ENCODE measurements around the gene PRSS53. TPM values are rescaled to one million over a fixed set of nuclear protein-coding genes. Genes with fewer than 3 reads are reported as not detected.

PRSS53 gene
- polyA plus RNA-seq, 2 donors = 1.00 to 2.9 TPM

DNA sequence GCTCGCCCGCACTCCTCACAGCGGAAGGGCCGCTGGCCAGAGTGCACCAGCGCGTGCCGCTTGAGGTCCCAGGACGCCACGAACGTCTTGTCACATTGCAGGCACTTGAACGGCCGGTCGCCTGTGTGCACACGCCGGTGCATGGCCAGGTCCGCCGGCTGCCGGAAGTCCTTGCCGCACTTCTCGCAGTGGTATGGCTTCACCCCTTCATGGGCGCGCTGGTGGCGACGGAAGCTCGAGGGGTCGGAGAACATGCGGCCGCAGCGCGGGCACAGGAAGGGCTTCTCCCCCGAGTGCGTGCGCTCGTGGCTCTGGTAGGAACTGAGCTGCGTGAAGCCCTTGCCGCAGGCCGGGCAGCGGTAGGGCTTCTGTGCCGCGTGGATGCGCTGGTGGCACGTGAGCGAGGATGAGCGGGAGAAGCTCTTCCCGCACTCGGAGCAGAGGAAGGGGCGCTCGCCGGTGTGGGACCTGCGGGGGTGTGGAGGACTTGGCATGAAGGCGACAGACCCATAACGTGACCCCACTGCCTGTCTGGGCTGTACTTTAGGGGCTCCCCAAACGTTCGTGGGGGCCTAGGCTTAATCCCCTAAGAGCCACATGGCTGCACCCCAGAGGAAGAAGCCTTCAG is 26.8 kb downstream of the PRSS53 start:
- Histone ChIP-seq H3K27ac (ENCODE audit: low read depth in 2 of 2, low read length in 1 of 2) (no peak overlapping the region), H3K4me3 (ENCODE audit: low read depth in 1 of 2, low read length in 2 of 2) (no peak overlapping the region), H3K27me3 (ENCODE audit: control insufficient read depth in 1 of 2, insufficient read depth in 2 of 2, low read length in 2 of 2) (no peaks in the 10 kb centered on the region), H3K36me3 (ENCODE audit: control insufficient read depth in 2 of 2, insufficient read depth in 2 of 2, low read length in 1 of 2) (peaks cover 0 to 26% of the 10 kb centered on the region in 2 donors), H3K9me3 (ENCODE audit: control insufficient read depth in 2 of 2, insufficient read depth in 1 of 2, low read depth in 1 of 2, low read length in 1 of 2) (peaks cover 0 to 2% of the 10 kb centered on the region in 2 donors), H3K4me1 (ENCODE audit: control insufficient read depth in 2 of 2, insufficient read depth in 2 of 2, low read length in 1 of 2) (peaks cover 0 to 5% of the 10 kb centered on the region in 2 donors)
- WGBS, 2 donors = 96 to 97% methylated on average over 52 to 54 of the region's 54 CpGs

DNA sequence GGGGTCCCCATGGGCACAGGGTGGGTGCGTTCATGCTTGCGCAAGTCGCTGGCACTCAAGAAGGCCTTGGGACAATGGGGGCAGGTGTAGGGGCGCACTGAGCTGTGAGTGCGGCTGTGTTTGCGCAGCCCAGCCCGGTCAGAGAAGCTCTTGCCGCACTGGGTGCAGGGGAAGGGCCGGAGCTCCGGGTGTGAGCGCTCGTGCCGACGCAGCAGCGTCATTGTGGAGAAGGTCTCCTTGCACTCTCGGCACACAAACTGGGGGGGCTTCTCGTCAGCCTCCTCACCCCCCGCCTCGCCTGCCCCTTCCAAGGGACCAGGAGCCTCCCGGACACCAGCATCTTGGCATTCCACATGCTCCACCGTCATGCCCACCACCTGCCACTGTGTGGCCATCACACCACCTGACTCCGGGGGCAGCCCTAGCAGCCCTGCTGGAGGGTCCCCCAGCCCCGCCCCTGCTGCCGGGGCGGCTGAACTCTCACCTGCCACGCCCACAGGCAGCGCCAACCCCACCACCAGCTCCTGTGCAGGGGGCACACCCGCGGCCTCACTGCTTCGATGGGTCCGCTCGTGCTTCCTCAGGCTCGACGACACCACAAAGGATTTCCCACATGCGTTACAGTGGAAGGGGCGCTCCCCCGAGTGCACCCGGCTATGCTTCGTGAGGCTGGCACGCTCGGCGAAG is 27.5 kb downstream of the PRSS53 start:
- H3K36me3 ChIP-seq (ENCODE audit: control insufficient read depth in 2 of 2, insufficient read depth in 2 of 2, low read length in 1 of 2) = peaks cover 0 to 26% of the 10 kb centered on the region in 2 donors
- 95 to 96% methylated on average over 41 to 42 of the region's 42 CpGs for WGBS, 2 donors
- no peak overlapping the region for H3K4me3 ChIP-seq (ENCODE audit: low read depth in 1 of 2, low read length in 2 of 2)
- H3K27me3 ChIP-seq (ENCODE audit: control insufficient read depth in 1 of 2, insufficient read depth in 2 of 2, low read length in 2 of 2) = no peaks in the 10 kb centered on the region
- H3K9me3 ChIP-seq (ENCODE audit: control insufficient read depth in 2 of 2, insufficient read depth in 1 of 2, low read depth in 1 of 2, low read length in 1 of 2) = peaks cover 0 to 2% of the 10 kb centered on the region in 2 donors
- H3K27ac ChIP-seq (ENCODE audit: low read depth in 2 of 2, low read length in 1 of 2) = no peak overlapping the region
- H3K4me1 ChIP-seq (ENCODE audit: control insufficient read depth in 2 of 2, insufficient read depth in 2 of 2, low read length in 1 of 2) = peaks cover 0 to 5% of the 10 kb centered on the region in 2 donors

DNA sequence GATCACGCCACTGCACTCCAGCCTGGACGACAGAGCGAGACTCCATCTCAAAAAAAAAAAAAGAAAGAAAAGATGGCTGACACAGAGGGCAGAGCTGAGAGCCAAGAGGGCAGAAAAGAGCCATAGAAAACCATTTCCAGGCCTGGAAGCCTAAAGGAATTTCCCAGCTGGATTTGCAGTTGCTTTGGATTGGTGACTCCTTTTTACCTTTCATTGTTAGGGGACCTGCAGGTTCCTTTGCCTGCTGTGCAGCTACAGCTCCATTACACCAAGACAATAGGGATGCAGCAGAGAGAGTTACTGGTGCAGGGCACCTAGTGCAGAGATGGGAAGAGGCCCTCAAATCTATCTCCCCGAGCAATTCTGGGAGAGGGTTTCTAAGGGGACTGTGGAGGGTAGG is 33.1 kb downstream of the PRSS53 start:
- H3K4me3 ChIP-seq (ENCODE audit: low read depth in 1 of 2, low read length in 2 of 2) = no peak overlapping the region
- H3K27ac ChIP-seq (ENCODE audit: low read depth in 2 of 2, low read length in 1 of 2) = no peak overlapping the region
- no peaks in the 10 kb centered on the region for H3K27me3 ChIP-seq (ENCODE audit: control insufficient read depth in 1 of 2, insufficient read depth in 2 of 2, low read length in 2 of 2)
- H3K36me3 ChIP-seq (ENCODE audit: control insufficient read depth in 2 of 2, insufficient read depth in 2 of 2, low read length in 1 of 2) = peaks cover 0 to 2% of the 10 kb centered on the region in 2 donors
- H3K4me1 ChIP-seq (ENCODE audit: control insufficient read depth in 2 of 2, insufficient read depth in 2 of 2, low read length in 1 of 2) = no peaks in the 10 kb centered on the region
- no peaks in the 10 kb centered on the region for H3K9me3 ChIP-seq (ENCODE audit: control insufficient read depth in 2 of 2, insufficient read depth in 1 of 2, low read depth in 1 of 2, low read length in 1 of 2)
- 87 to 89% methylated on average over 4 of the region's 4 CpGs for WGBS, 2 donors

DNA sequence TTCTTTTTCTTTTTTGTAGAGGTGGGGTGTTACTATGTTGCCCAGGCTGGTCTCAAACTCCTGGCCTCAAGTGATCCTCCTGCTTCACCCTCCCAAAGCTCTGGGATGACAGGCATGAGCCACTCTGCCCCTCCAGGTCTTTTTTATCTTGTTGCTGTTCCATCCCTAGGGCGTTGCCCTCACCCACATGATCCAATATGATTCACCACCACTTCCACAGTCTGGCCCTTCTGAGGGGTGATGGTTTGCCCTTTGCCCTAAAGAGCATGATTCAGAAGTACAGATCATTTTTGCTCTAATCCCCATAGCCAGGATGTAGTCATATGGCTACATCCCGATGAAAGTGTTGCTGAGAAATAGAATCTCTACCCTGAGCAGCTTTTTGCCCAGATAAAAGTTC is 36.6 kb downstream of the PRSS53 start:
- Histone ChIP-seq H3K4me1 (ENCODE audit: control insufficient read depth in 2 of 2, insufficient read depth in 2 of 2, low read length in 1 of 2) (no peaks in the 10 kb centered on the region), H3K36me3 (ENCODE audit: control insufficient read depth in 2 of 2, insufficient read depth in 2 of 2, low read length in 1 of 2) (no peaks in the 10 kb centered on the region), H3K27ac (ENCODE audit: low read depth in 2 of 2, low read length in 1 of 2) (no peak overlapping the region), H3K27me3 (ENCODE audit: control insufficient read depth in 1 of 2, insufficient read depth in 2 of 2, low read length in 2 of 2) (no peaks in the 10 kb centered on the region), H3K4me3 (ENCODE audit: low read depth in 1 of 2, low read length in 2 of 2) (no peak overlapping the region), H3K9me3 (ENCODE audit: control insufficient read depth in 2 of 2, insufficient read depth in 1 of 2, low read depth in 1 of 2, low read length in 1 of 2) (no peaks in the 10 kb centered on the region)
- whole genome bisulfite sequencing, 2 donors = 31 to 51% methylated on average over 2 of the region's 2 CpGs

DNA sequence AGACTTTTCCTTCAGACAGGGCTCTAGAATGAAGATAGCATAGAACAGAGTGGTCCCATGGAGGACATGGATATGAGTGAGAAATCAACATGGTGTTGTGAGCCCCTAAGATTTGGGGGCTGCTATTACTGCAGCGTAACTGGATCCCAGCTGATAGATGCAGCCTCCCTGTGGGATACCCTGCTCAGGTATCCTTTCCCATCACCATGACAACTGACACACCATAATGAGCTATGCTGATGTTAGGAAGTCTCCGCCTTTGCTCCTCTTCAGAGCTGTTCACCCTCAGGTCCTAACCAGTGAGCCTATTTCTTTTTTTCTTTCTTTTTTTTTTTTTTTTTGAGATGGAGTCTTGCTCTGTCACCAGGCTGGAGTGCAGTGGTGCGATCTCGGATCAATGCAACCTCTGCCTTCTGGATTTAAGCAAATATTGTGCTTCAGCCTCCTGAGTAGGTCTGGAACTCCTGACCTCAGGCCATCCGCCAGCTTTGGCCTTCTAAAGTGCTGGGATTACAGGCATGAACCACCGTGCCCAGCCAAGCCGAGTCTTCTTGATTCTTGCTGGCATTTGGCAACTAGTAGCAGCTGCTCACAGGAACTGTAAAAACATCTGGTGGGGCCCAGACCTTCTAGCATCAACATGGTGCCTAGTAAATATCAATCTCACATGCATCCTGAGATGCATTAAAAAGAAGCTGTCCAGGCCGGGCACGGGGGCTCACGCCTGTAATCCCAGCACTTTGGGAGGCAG is 38.3 kb downstream of the PRSS53 start:
- 72 to 73% methylated on average over 10 of the region's 10 CpGs for WGBS, 2 donors
- Histone ChIP-seq H3K27me3 (ENCODE audit: control insufficient read depth in 1 of 2, insufficient read depth in 2 of 2, low read length in 2 of 2) (no peaks in the 10 kb centered on the region), H3K36me3 (ENCODE audit: control insufficient read depth in 2 of 2, insufficient read depth in 2 of 2, low read length in 1 of 2) (no peaks in the 10 kb centered on the region), H3K9me3 (ENCODE audit: control insufficient read depth in 2 of 2, insufficient read depth in 1 of 2, low read depth in 1 of 2, low read length in 1 of 2) (no peaks in the 10 kb centered on the region), H3K4me1 (ENCODE audit: control insufficient read depth in 2 of 2, insufficient read depth in 2 of 2, low read length in 1 of 2) (no peaks in the 10 kb centered on the region), H3K4me3 (ENCODE audit: low read depth in 1 of 2, low read length in 2 of 2) (no peak overlapping the region), H3K27ac (ENCODE audit: low read depth in 2 of 2, low read length in 1 of 2) (no peak overlapping the region)

DNA sequence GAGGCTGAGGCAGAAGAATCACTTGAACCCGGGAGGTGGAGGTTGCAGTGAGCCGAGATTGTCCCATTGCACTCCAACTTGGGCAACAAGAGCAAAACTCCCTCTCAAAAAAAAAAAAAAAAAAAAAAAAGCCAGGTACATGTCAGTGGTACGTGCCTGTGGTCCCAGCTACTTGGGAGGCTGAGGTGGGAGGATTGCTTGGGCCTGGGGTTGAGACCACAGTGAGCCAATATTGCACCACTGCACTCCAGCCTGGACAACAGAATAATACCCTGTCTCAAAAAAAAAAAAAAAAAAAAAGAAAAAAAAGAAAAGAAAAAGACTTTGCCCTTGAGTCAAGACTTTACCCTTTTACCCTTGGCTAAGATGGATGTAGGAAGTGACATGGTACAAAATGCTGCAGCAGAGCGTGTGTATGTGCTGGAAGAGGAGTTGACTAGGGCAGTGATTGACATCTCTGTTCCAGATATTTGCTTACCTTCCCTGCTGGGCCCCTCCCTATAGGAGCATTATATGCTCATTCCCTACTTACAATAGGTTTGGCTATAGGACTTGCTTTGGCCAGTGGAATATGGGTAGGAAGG is 44.8 kb downstream of the PRSS53 start:
- no peaks in the 10 kb centered on the region for H3K27me3 ChIP-seq (ENCODE audit: control insufficient read depth in 1 of 2, insufficient read depth in 2 of 2, low read length in 2 of 2)
- H3K4me3 ChIP-seq (ENCODE audit: low read depth in 1 of 2, low read length in 2 of 2) = no peak overlapping the region
- H3K4me1 ChIP-seq (ENCODE audit: control insufficient read depth in 2 of 2, insufficient read depth in 2 of 2, low read length in 1 of 2) = no peaks in the 10 kb centered on the region
- WGBS, 2 donors = 75 to 91% methylated on average over 4 of the region's 4 CpGs
- H3K27ac ChIP-seq (ENCODE audit: low read depth in 2 of 2, low read length in 1 of 2) = no peak overlapping the region
- peaks cover 14 to 29% of the 10 kb centered on the region in 2 donors for H3K36me3 ChIP-seq (ENCODE audit: control insufficient read depth in 2 of 2, insufficient read depth in 2 of 2, low read length in 1 of 2)
- no peaks in the 10 kb centered on the region for H3K9me3 ChIP-seq (ENCODE audit: control insufficient read depth in 2 of 2, insufficient read depth in 1 of 2, low read depth in 1 of 2, low read length in 1 of 2)

DNA sequence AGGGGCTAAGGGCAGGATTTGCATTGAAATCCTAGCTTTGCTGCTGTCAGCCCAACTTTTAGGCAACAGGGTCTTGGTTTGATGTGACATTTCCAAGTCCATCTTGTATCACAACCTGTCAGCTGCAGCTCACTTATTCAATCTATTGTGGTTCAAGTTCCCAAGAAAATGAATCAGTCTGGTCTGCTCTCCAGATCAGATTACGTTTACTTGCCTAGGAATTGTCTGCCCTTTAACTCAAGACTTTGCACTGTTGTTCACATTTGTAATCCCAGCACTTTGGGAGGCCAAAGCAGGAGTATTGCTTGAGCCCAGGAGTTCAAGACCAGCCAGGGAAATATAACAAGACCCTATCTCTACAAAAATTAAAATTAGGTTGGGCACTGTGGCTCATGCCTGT is 45.4 kb downstream of the PRSS53 start:
- 88 to 94% methylated on average over 1 of the region's 1 CpG for WGBS, 2 donors
- H3K36me3 ChIP-seq (ENCODE audit: control insufficient read depth in 2 of 2, insufficient read depth in 2 of 2, low read length in 1 of 2) = peaks cover 14 to 35% of the 10 kb centered on the region in 2 donors
- H3K4me1 ChIP-seq (ENCODE audit: control insufficient read depth in 2 of 2, insufficient read depth in 2 of 2, low read length in 1 of 2) = no peaks in the 10 kb centered on the region
- H3K4me3 ChIP-seq (ENCODE audit: low read depth in 1 of 2, low read length in 2 of 2) = no peak overlapping the region
- H3K27me3 ChIP-seq (ENCODE audit: control insufficient read depth in 1 of 2, insufficient read depth in 2 of 2, low read length in 2 of 2) = no peaks in the 10 kb centered on the region
- no peaks in the 10 kb centered on the region for H3K9me3 ChIP-seq (ENCODE audit: control insufficient read depth in 2 of 2, insufficient read depth in 1 of 2, low read depth in 1 of 2, low read length in 1 of 2)
- no peak overlapping the region for H3K27ac ChIP-seq (ENCODE audit: low read depth in 2 of 2, low read length in 1 of 2)

DNA sequence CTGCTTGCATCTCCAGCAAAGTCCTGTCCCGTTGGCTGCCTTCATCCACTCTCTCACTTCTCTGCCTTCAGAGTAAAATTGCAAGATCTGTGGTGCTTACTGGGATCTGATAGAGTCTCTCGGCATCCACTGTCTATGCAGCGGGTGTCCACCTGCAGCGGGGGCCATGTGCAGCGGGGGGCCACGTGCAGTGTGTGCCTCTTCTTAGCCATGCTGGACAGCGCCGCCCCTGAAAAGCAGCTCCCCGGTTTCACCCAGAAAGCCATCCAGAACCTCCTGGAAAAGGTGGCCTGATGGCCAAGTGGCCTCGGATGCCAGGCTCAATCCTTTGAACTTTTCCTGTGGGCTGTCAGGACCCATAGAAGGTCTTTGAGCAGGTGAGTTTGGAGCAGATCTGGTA is 45.9 kb downstream of the PRSS53 start:
- Histone ChIP-seq H3K4me1 (ENCODE audit: control insufficient read depth in 2 of 2, insufficient read depth in 2 of 2, low read length in 1 of 2) (no peaks in the 10 kb centered on the region), H3K36me3 (ENCODE audit: control insufficient read depth in 2 of 2, insufficient read depth in 2 of 2, low read length in 1 of 2) (peaks cover 17 to 40% of the 10 kb centered on the region in 2 donors), H3K4me3 (ENCODE audit: low read depth in 1 of 2, low read length in 2 of 2) (no peak overlapping the region), H3K27me3 (ENCODE audit: control insufficient read depth in 1 of 2, insufficient read depth in 2 of 2, low read length in 2 of 2) (no peaks in the 10 kb centered on the region), H3K27ac (ENCODE audit: low read depth in 2 of 2, low read length in 1 of 2) (no peak overlapping the region), H3K9me3 (ENCODE audit: control insufficient read depth in 2 of 2, insufficient read depth in 1 of 2, low read depth in 1 of 2, low read length in 1 of 2) (no peaks in the 10 kb centered on the region)
- WGBS, 2 donors = 89 to 90% methylated on average over 10 of the region's 10 CpGs

DNA sequence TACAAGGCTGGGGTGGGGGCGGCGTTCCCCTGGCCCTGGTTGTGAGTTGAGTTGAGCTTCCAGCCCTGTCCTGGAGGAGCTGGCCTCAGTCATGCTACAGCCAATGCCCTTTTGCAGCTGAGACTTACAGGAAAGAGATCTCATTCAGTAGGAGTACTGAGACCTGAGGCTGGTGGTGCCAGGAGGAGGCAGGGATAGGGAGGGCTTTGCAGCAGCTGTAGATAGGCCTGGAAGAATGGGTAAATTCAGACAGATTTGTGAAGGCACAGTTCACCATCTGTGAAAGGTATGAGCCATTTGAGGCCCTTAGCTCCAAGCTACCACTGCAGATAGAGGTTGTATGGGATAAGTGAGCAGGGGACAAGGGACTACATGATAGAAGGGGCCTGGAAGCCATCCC is 49.8 kb downstream of the PRSS53 start:
- Histone ChIP-seq H3K9me3 (ENCODE audit: control insufficient read depth in 2 of 2, insufficient read depth in 1 of 2, low read depth in 1 of 2, low read length in 1 of 2) (no peaks in the 10 kb centered on the region), H3K36me3 (ENCODE audit: control insufficient read depth in 2 of 2, insufficient read depth in 2 of 2, low read length in 1 of 2) (peaks cover 19 to 42% of the 10 kb centered on the region in 2 donors), H3K27ac (ENCODE audit: low read depth in 2 of 2, low read length in 1 of 2) (no peak overlapping the region), H3K4me3 (ENCODE audit: low read depth in 1 of 2, low read length in 2 of 2) (no peak overlapping the region), H3K4me1 (ENCODE audit: control insufficient read depth in 2 of 2, insufficient read depth in 2 of 2, low read length in 1 of 2) (peaks cover 3 to 4% of the 10 kb centered on the region in 2 donors), H3K27me3 (ENCODE audit: control insufficient read depth in 1 of 2, insufficient read depth in 2 of 2, low read length in 2 of 2) (no peaks in the 10 kb centered on the region)
- 96 to 100% methylated on average over 2 of the region's 2 CpGs for WGBS, 2 donors

Data from esophagus (tissue), 2 donors.